CD4-positive, alpha-beta T cell treated with Interleukin-1 beta for 1 hour (primary cell): ENCODE measurements around the gene C1orf56.

Experiments used
- DNase-seq, 2 donors: peaks; one replicate each; pipeline ENCODE4 v3.0.0-alpha.2; 2020 to 2022

C1orf56 gene

GRCh38 chr1:151026460-151026859 is 21.1 kb upstream of the C1orf56 start:
- no peak for DNase-seq

- DNase-seq, result no peak
Observed at GRCh38 chr1:151032164-151032563, 15.4 kb upstream of the C1orf56 start.

- DNase-seq, result no peak
Observed at GRCh38 chr1:151035167-151035566, 12.4 kb upstream of the C1orf56 start.

GRCh38 chr1:151036356-151036755 is 11.2 kb upstream of the C1orf56 start, which contains the start of gene BNIPL:
Gene BNIPL, plus strand, starts transcription at chr1:151036586. Its CDS starts 140 bp downstream, at chr1:151036726.
- no peak for DNase-seq

GRCh38 chr1:151037032-151037431 is 10.5 kb upstream of the C1orf56 start:
- no peak for DNase-seq

- DNase-seq, result no peak
Observed at GRCh38 chr1:151039521-151039920, 8.0 kb upstream of the C1orf56 start.

- DNase-seq, result peak in 1 of 2 donors; percentile 31
Observed at GRCh38 chr1:151043163-151043562, 4.4 kb upstream of the C1orf56 start.

- DNase-seq, result peak; percentile 68 to 70
Observed at GRCh38 chr1:151047925-151048644, 534 bp downstream of the C1orf56 start.

- DNase-seq, result peak in 1 of 2 donors; percentile 31
Observed at GRCh38 chr1:151048645-151049032, 1.1 kb downstream of the C1orf56 start.

GRCh38 chr1:151049458-151049857 is 1.9 kb downstream of the C1orf56 start:
- no peak for DNase-seq

- no peak for DNase-seq
Observed at GRCh38 chr1:151050051-151050688, 2.6 kb downstream of the C1orf56 start.

GRCh38 chr1:151051356-151052009 is 3.9 kb downstream of the C1orf56 start:
- no peak for DNase-seq

GRCh38 chr1:151054971-151055547 is 7.5 kb downstream of the C1orf56 start:
- DNase-seq, result no peak

- no peak for DNase-seq
Observed at GRCh38 chr1:151055581-151055980, 8.0 kb downstream of the C1orf56 start.

- DNase-seq, result peak; percentile 49 to 75
Observed at GRCh38 chr1:151056149-151056548, 8.6 kb downstream of the C1orf56 start.

GRCh38 chr1:151058692-151059091 is 11.1 kb downstream of the C1orf56 start:
- DNase-seq, result peak in 1 of 2 donors; percentile 37

GRCh38 chr1:151059109-151060006 is 11.8 kb downstream of the C1orf56 start, which contains the start of gene CDC42SE1:
Gene CDC42SE1, minus strand, starts transcription at chr1:151059622. Its CDS starts 3,892 bp downstream, at chr1:151055730.
- peak; percentile 88 to 90 for DNase-seq

- peak in 1 of 2 donors; percentile 22 for DNase-seq
Observed at GRCh38 chr1:151060007-151060656, 12.6 kb downstream of the C1orf56 start, which contains the start of gene MLLT11. Gene MLLT11, plus strand, starts transcription at chr1:151060397. Its CDS starts 6,828 bp downstream, at chr1:151067225.

- no peak for DNase-seq
Observed at GRCh38 chr1:151060657-151061421, 13.3 kb downstream of the C1orf56 start.

- no peak for DNase-seq
Observed at GRCh38 chr1:151061704-151062103, 14.2 kb downstream of the C1orf56 start.
